ENCODE measurements around the gene SLC12A7. TPM values are rescaled to one million over a fixed set of nuclear protein-coding genes. Genes with fewer than 3 reads are reported as not detected.

Gene SLC12A7
- total and polyA plus RNA-seq, 11 donors = 66.3 to 159 (median 128) TPM

GRCh38 chr5:1015507-1015906 is 96.4 kb downstream of the SLC12A7 start:
- H3K27ac ChIP-seq = no peak overlapping the region
- no peaks in the 10 kb centered on the region for H3K9me3 ChIP-seq
- WGBS, 4 donors = 80 to 94% (median 84%) methylated on average over 2 to 10 of the region's 10 CpGs
- no peaks in the 10 kb centered on the region for H3K36me3 ChIP-seq
- ATAC-seq (no peak), DNase-seq (peak in 1 of 5 donors; percentile 23)
- TF ChIP-seq POLR2A (IDR thresholded peaks at IDR 0.05) = no peak
- no peak for TF ChIP-seq CTCF (IDR thresholded peaks at IDR 0.05)
- intact Hi-C loops (cut with DNase I) = no loop called here
- peaks cover 0 to 7% (median 3%) of the 10 kb centered on the region in 12 donors for H3K4me1 ChIP-seq
- H3K4me3 ChIP-seq = no peak overlapping the region
- peaks cover 0 to 3% (median 0%) of the 10 kb centered on the region in 9 donors for H3K27me3 ChIP-seq

- DNase-seq (peak in 1 of 5 donors; percentile 34), ATAC-seq (peak in 2 of 4 donors; percentile 17 to 18)
- Histone ChIP-seq H3K27ac (no peak overlapping the region), H3K27me3 (peaks cover 0 to 8% (median 3%) of the 10 kb centered on the region in 9 donors), H3K36me3 (no peaks in the 10 kb centered on the region), H3K9me3 (no peaks in the 10 kb centered on the region), H3K4me3 (no peak overlapping the region), H3K4me1 (peaks cover 0 to 12% (median 10%) of the 10 kb centered on the region in 12 donors)
- intact Hi-C loops (cut with DNase I) = loop anchor here in 1 of 10 donors (5.0 kb wide), 1 partner anchor 122 kb away; no protein-coding TSS in a partner anchor
- WGBS, 4 donors = 57 to 79% (median 72%) methylated on average over 7 to 17 of the region's 17 CpGs
- TF ChIP-seq CTCF (IDR thresholded peaks at IDR 0.05) (no peak), POLR2A (IDR thresholded peaks at IDR 0.05) (no peak)
Observed at GRCh38 chr5:1014781-1015221, 97.1 kb downstream of the SLC12A7 start.

GRCh38 chr5:1014346-1014745 is 97.5 kb downstream of the SLC12A7 start:
- H3K36me3 ChIP-seq = no peaks in the 10 kb centered on the region
- intact Hi-C loops (cut with DNase I) = loop anchor here in 1 of 10 donors (5.0 kb wide), 1 partner anchor 123 kb away; no protein-coding TSS in a partner anchor
- H3K27me3 ChIP-seq = peaks cover 4 to 13% (median 7%) of the 10 kb centered on the region in 9 donors
- H3K4me1 ChIP-seq = peaks cover 0 to 17% (median 13%) of the 10 kb centered on the region in 12 donors
- DNase-seq = peak in 1 of 5 donors; percentile 20
- 86 to 99% (median 92%) methylated on average over 12 to 14 of the region's 14 CpGs for WGBS, 4 donors
- H3K4me3 ChIP-seq = no peak overlapping the region
- ATAC-seq = no peak
- H3K27ac ChIP-seq = no peak overlapping the region
- TF ChIP-seq POLR2A (IDR thresholded peaks at IDR 0.05) (no peak), CTCF (IDR thresholded peaks at IDR 0.05) (no peak)
- no peaks in the 10 kb centered on the region for H3K9me3 ChIP-seq

- TF ChIP-seq POLR2A (IDR thresholded peaks at IDR 0.05) = no peak
- TF ChIP-seq CTCF (IDR thresholded peaks at IDR 0.05) = no peak
- Histone ChIP-seq H3K27me3 (peaks cover 6 to 17% (median 11%) of the 10 kb centered on the region in 9 donors), H3K27ac (no peak overlapping the region), H3K9me3 (no peaks in the 10 kb centered on the region), H3K4me1 (peaks cover 0 to 21% (median 15%) of the 10 kb centered on the region in 12 donors), H3K4me3 (no peak overlapping the region), H3K36me3 (no peaks in the 10 kb centered on the region)
- ATAC-seq = no peak
- DNase-seq = peak in 1 of 5 donors; percentile 28
- intact Hi-C loops (cut with DNase I) = loop anchor here in 1 of 10 donors (5.0 kb wide), 1 partner anchor 123 kb away; no protein-coding TSS in a partner anchor
- WGBS, 4 donors = 87 to 93% (median 90%) methylated on average over 2 to 3 of the region's 3 CpGs
Observed at GRCh38 chr5:1013948-1014301, 97.9 kb downstream of the SLC12A7 start.

All from heart left ventricle (tissue), 16 donors.